Adipose tissue (tissue), 3 donors: ENCODE measurements around the gene MAST4. TPM values are rescaled to one million over a fixed set of nuclear protein-coding genes. Genes with fewer than 3 reads are reported as not detected.

Source experiments
- H3K27ac ChIP-seq: one replicate; pipeline ENCODE4 v1.5.1; 2013; ENCODE audit warnings: low read depth, low read length
- WGBS, 3 donors: extraction: QIAGEN DNeasy Blood & Tissue Kit; methylation state at CpG; one replicate each; pipeline ENCODE4 v1.1.7; 2013; 5-methylcytosine and 5-hydroxymethylcytosine counted together
- polyA plus RNA-seq, 3 donors: library from polyadenylated mRNA; stranded (reverse); fragments of 200-250 nt; gene quantifications; one replicate each; pipeline ENCODE4 v1.2.3, GENCODE V29; 2013
- donor health status: healthy with polysubstance abuse.
- donor health status: Bipolar disorder and iron deficiency.
- donor health status: healthy.

Gene MAST4
- polyA plus RNA-seq, 3 donors: 2.7 to 16.6 (median 11.8) TPM

DNA sequence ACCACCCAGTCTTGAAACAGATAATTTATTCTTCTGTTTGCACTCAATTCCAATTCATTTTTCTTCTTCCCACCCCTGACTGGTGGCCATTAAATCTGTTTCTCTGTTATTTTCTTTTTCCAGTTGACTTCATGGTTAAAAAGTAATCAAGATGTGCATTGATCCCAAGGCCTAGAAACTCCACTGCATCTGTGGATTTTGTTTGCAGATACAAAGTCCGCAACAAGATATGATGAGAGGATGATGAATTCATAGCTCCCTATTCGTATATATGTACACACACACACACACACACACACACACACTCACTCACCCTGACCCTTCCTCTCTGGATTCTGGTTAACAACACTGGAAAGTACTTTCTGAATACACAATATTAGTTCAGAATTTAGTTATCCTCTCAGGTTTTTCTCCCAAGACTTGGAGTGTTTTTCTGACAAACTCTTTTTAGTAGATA is 548.0 kb downstream of the MAST4 start:
- H3K27ac ChIP-seq: no peak overlapping the region
- WGBS, 3 donors: 42 to 98% (median 88%) methylated on average over 2 of the region's 2 CpGs

DNA sequence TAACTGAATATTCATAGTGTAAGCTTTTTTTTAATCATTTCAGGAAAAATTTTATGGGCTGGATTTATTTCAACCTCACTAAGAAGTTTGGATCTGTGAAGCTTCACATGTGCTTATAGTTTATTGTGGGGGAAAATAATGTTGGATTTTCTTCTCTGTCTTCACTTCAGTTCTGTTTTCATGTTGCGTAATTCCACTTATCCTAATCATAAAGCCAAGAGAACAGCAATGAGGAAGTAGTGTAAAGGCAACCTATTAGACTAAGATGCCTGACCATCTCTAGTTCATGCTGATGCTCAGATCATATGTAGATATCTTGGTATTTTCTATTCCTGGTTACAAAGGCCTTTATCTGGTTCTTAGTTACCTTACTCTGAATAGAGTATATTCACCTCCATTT is 550.4 kb downstream of the MAST4 start:
- WGBS, 3 donors: 68 to 92% (median 85%) methylated on average over 1 of the region's 1 CpG
- no peak overlapping the region for H3K27ac ChIP-seq

DNA sequence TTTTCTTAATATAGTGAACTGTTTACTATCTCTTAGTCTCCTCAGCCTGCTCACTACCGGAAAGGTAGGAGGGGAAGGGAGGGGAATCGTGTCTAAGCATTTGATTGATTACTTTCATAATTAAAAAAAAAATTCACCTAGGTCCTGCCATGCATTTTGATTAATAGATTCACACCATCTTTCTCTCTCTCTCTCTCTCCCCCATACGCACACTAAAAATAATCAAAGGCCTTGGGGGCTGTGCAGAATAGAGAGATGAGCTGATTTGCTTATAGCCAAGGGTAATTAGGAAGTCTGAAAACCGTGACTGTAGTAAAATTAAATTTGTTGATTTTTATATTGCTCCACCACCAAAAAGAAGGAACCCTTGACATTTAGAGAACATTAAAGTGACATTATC is 550.8 kb downstream of the MAST4 start:
- WGBS, 3 donors: 86 to 90% (median 86%) methylated on average over 4 of the region's 4 CpGs
- H3K27ac ChIP-seq: no peak overlapping the region

DNA sequence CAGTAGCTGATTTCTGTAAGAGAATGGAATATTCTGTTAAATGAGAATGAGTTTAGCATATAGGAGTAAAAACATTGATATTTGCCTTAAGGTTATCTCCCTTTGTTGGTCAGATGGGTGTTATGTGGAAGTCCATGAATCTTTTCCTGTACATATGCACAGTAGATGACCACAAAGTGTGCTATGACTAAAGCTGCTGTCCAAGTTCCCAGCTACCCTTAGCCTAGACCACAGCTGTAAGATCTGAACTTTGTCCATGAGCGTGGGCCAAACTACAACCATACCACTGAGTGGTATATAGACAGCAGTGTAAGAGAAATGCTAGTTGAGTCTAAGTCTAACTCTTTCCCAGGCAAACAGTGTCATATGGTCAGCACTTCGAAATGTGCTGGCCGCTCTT is 551.6 kb downstream of the MAST4 start:
- H3K27ac ChIP-seq: no peak overlapping the region
- 97 to 99% (median 98%) methylated on average over 3 of the region's 3 CpGs for WGBS, 3 donors

DNA sequence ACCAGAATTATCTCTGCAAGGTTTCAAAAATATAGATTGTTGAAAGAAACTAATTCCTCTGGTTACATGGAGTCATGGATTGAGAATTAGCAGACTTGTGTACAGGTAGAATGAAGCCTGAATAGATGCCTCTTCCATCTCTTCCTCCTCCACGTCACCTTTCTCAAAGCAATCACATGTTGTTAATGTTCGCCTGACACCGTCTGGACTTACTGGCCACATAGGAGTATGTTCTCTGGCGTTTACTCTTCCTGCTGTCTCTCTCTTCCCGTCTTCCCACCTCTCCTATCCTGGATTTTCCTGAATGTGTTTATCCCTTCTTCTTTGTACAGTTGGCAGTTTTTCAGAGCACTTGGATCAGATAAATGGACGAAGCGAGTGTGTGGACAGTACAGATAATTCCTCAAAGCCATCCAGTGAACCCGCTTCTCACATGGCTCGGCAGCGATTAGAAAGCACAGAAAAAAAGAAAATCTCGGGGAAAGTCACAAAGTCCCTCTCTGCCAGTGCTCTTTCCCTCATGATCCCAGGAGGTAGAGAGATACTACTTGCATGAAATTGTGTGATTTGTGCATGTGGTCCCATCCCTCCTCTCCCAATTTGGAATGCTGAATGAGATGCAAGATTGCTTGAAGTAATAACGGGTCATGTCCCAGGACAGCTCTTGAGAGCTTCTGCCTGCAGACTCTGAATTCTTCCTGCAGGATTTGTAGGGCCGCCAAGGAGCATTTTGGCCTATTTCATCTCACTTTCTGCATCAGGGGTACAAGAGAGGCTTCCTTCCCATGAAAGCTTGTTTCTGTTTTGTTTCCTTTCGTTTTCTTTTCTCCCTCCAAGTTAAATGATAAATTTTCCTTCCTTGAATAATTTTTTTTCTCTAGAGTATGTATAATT is 553.1 kb downstream of the MAST4 start:
- WGBS, 3 donors: 57 to 80% (median 70%) methylated on average over 14 of the region's 14 CpGs
- H3K27ac ChIP-seq: no peak overlapping the region

DNA sequence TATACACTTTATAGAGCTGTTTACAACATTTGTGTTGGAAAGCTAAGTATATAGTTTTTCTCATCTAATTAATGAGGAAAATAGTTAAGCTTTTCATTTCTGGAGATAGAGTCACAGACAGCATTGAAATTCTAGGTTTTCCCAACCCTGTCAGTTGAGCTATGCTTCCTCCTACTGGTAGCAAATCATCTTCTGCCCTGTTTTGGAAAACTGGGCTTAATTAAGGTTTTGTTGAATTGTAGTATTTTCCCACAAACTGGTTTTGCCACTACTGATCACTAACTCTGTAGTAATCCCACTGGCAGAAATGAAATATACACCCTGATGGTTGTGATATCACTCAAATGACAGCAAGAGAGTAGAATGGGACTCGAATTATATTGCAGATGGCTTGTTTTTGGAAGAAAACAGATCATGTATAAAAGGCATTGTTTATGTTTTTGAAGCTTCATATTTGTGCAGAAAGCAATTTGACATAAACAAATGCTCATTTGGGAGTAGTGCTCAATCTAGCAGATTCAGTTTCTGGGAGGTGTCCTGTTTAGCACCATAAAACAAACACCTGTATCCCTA is 553.8 kb downstream of the MAST4 start:
- no peak overlapping the region for H3K27ac ChIP-seq
- WGBS, 3 donors: 51 to 76% (median 64%) methylated on average over 1 of the region's 1 CpG

DNA sequence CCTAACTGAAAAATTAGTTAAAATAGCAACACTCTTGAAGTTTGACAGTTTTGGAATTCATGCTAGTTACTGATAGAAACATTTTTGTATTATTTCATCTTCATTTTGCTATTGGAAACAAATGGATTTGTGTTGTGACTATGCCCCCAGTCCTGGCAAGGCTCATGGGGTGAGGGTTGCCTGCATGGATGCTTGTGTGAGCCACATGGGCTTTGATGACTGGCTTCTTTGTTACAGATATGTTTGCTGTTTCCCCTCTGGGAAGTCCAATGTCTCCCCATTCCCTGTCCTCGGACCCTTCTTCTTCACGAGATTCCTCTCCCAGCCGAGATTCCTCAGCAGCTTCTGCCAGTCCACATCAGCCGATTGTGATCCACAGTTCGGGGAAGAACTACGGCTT is 556.2 kb downstream of the MAST4 start:
- WGBS, 3 donors: 95% methylated on average over 6 of the region's 6 CpGs
- no peak overlapping the region for H3K27ac ChIP-seq

DNA sequence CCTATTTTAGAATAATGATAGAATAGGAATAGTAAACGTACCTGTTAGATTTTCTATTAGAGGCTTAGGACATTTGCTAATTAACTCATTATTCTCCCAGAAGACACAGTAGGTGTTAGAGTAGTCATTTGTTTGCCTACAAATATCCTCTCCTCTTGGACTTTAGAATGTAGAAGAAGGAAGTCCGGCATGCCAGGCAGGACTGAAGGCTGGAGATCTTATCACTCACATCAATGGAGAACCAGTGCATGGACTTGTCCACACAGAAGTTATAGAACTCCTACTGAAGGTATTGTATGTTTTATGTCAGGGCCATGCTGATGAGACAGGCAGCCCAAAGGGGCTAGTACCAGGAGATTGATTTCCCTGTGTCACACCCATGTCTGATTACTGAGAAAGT is 557.1 kb downstream of the MAST4 start:
- WGBS, 3 donors: 76 to 87% (median 85%) methylated on average over 2 of the region's 2 CpGs
- no peak overlapping the region for H3K27ac ChIP-seq

DNA sequence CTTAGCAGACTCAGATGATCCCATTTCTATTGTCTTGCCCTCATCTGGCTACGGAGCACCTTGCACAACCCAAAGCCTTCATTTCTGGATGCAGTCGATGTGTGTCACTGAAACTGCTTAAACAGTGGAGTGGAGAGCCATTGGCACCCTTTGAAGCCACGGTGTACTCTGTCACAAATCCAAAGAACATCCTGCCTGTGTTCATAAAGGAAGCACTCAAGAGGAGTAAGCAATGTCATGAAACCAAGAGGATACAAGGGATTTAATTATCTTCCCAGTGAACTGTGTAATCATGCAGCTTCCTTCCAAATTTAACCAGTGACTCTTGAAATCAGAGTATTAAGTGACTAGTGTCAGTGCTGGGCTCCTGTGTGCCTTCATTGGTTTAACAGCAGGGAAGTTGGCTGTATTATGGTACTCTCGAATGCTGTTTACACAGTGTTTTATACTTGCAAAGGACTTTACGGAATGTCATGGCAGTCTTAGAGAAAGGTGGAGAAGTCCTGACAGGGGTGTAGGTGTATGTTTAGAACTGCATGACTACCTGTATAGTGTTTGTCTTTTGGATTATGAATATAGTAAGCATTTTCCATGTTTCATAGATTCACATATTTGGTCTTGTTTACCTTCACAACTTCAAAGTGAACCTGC is 558.5 kb downstream of the MAST4 start:
- no peak overlapping the region for H3K27ac ChIP-seq
- 73 to 79% (median 77%) methylated on average over 5 of the region's 5 CpGs for WGBS, 3 donors

DNA sequence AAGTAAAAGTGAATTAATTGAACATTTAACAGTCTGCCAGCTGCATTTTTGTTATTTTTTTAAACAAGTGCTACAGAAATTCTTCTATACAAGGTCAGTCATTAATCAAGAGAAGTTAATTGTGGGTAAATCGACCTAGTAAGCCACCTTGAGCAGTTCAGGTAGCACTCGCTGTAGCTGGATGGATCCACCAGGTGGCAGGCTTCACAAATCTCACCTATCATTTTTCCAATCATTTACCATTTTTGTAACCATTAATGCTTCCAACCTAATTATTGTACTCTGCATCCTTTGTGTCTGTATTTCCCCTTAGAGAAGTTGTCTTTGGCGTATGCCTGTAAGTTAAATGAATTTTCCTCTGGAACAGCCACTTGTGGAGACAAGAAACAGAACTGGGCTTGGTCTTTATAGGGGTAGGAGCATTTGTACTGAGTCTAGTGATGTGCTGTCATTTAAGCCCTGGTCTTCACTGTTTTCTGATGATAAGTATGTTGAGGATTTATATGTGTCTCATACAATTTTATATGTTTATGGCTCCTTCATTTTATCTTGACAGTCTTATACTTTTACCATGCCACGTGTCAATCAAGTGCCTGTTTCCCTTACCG is 560.9 kb downstream of the MAST4 start:
- WGBS, 3 donors: 46 to 62% (median 62%) methylated on average over 5 of the region's 5 CpGs

DNA sequence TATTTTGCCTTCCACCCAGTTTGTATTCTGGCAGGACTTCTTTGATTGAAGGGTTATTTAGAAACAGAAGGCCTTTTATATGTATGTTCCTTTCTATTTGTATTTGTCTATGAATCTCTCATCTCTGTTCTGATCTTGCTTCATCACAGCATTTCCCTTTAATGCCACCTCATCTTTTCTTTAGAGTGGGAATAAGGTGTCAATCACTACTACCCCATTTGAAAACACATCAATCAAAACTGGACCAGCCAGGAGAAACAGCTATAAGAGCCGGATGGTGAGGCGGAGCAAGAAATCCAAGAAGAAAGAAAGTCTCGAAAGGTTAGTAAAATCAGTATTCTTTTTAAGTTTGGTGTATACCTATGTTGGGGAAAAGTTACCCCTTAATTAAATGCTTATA is 564.1 kb downstream of the MAST4 start:
- H3K27ac ChIP-seq: no peak overlapping the region
- WGBS, 3 donors: 88 to 97% (median 97%) methylated on average over 3 of the region's 3 CpGs

More for the DNA sequence above, 560.9 kb downstream of the MAST4 start:
- no peak overlapping the region for H3K27ac ChIP-seq

DNA sequence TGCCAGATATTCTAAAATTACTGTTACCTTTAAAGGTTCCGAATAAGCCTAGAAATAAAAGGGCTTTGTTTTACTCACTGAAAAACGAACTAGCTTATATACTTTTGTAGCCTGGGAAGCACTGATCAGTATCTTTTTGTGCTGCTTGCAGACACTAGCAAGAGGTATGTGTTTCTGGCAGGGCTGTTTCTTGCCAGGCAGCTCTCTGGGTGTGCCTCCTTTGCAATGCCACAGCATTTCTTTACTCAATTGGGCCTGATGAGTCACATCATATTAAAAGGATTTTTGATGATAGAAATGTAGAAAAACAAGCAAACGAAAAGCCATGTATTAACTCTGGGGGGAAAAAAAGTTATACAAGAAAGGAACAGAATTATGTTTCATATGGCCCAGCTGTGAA is 564.8 kb downstream of the MAST4 start:
- H3K27ac ChIP-seq: no peak overlapping the region
- 35 to 79% (median 77%) methylated on average over 3 of the region's 3 CpGs for WGBS, 3 donors

DNA sequence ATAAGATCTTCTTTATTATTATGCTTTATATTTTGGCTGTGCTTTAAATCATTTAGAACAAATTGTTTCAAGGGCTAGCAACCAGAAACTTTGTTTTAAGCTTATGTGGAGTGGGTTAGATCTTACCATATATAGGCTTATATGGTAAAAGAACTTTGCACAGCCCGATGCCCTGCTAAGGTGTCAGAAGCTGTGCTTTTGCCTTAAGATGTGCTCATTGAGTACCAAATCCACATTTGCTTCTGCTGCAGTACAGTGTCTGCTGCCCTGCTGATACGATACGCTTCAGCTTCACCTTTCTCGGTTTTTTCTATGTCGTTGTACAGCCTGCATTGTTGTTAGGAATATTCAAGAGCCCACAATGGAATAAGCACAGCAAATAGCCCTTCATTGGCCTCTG is 565.6 kb downstream of the MAST4 start:
- no peak overlapping the region for H3K27ac ChIP-seq
- 90 to 97% (median 95%) methylated on average over 5 of the region's 5 CpGs for WGBS, 3 donors

DNA sequence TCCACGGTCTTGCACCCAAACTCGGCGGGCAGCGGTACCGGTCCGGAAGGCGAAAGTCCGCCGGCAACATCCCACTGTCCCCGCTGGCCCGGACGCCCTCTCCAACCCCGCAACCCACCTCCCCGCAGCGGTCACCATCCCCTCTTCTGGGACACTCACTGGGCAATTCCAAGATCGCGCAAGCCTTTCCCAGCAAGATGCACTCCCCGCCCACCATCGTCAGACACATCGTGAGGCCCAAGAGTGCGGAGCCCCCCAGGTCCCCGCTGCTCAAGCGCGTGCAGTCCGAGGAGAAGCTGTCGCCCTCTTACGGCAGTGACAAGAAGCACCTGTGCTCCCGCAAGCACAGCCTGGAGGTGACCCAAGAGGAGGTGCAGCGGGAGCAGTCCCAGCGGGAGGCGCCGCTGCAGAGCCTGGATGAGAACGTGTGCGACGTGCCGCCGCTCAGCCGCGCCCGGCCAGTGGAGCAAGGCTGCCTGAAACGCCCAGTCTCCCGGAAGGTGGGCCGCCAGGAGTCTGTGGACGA is 567.1 kb downstream of the MAST4 start:
- H3K27ac ChIP-seq: no peak overlapping the region
- WGBS, 3 donors: 97 to 98% (median 97%) methylated on average over 44 of the region's 44 CpGs

DNA sequence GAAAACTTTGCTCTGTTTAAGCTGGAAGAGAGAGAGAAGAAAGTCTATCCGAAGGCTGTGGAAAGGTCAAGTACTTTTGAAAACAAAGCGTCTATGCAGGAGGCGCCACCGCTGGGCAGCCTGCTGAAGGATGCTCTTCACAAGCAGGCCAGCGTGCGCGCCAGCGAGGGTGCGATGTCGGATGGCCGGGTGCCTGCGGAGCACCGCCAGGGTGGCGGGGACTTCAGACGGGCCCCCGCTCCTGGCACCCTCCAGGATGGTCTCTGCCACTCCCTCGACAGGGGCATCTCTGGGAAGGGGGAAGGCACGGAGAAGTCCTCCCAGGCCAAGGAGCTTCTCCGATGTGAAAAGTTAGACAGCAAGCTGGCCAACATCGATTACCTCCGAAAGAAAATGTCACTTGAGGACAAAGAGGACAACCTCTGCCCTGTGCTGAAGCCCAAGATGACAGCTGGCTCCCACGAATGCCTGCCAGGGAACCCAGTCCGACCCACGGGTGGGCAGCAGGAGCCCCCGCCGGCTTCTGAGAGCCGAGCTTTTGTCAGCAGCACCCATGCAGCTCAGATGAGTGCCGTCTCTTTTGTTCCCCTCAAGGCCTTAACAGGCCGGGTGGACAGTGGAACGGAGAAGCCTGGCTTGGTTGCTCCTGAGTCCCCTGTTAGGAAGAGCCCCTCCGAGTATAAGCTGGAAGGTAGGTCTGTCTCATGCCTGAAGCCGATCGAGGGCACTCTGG is 567.8 kb downstream of the MAST4 start:
- 92 to 94% (median 92%) methylated on average over 33 of the region's 33 CpGs for WGBS, 3 donors
- H3K27ac ChIP-seq: no peak overlapping the region

DNA sequence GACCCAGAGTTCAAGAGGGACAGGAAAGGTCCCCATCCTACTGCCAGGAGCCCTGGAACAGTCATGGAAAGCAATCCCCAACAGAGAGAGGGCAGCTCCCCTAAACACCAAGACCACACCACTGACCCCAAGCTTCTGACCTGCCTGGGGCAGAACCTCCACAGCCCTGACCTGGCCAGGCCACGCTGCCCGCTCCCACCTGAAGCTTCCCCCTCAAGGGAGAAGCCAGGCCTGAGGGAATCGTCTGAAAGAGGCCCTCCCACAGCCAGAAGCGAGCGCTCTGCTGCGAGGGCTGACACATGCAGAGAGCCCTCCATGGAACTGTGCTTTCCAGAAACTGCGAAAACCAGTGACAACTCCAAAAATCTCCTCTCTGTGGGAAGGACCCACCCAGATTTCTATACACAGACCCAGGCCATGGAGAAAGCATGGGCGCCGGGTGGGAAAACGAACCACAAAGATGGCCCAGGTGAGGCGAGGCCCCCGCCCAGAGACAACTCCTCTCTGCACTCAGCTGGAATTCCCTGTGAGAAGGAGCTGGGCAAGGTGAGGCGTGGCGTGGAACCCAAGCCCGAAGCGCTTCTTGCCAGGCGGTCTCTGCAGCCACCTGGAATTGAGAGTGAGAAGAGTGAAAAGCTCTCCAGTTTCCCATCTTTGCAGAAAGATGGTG is 568.8 kb downstream of the MAST4 start:
- H3K27ac ChIP-seq: no peak overlapping the region
- WGBS, 3 donors: 95 to 96% (median 96%) methylated on average over 17 of the region's 17 CpGs

DNA sequence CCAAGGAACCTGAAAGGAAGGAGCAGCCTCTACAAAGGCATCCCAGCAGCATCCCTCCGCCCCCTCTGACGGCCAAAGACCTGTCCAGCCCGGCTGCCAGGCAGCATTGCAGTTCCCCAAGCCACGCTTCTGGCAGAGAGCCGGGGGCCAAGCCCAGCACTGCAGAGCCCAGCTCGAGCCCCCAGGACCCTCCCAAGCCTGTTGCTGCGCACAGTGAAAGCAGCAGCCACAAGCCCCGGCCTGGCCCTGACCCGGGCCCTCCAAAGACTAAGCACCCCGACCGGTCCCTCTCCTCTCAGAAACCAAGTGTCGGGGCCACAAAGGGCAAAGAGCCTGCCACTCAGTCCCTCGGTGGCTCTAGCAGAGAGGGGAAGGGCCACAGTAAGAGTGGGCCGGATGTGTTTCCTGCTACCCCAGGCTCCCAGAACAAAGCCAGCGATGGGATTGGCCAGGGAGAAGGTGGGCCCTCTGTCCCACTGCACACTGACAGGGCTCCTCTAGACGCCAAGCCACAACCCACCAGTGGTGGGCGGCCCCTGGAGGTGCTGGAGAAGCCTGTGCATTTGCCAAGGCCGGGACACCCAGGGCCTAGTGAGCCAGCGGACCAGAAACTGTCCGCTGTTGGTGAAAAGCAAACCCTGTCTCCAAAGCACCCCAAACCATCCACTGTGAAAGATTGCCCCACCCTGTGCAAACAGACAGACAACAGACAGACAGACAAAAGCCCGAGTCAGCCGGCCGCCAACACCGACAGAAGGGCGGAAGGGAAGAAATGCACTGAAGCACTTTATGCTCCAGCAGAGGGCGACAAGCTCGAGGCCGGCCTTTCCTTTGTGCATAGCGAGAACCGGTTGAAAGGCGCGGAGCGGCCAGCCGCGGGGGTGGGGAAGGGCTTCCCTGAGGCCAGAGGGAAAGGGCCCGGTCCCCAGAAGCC is 569.6 kb downstream of the MAST4 start:
- WGBS, 3 donors: 45 to 51% (median 50%) methylated on average over 36 of the region's 36 CpGs

More for the DNA sequence above, 569.6 kb downstream of the MAST4 start:
- no peak overlapping the region for H3K27ac ChIP-seq
